ENCODE results near the gene RABGEF1. TPM values are rescaled to one million over a fixed set of nuclear protein-coding genes. Genes with fewer than 3 reads are reported as not detected.

Gene RABGEF1
- total RNA-seq, 4 donors from 2014 or later, result 31.0 to 35.6 (median 34.5) TPM

DNA sequence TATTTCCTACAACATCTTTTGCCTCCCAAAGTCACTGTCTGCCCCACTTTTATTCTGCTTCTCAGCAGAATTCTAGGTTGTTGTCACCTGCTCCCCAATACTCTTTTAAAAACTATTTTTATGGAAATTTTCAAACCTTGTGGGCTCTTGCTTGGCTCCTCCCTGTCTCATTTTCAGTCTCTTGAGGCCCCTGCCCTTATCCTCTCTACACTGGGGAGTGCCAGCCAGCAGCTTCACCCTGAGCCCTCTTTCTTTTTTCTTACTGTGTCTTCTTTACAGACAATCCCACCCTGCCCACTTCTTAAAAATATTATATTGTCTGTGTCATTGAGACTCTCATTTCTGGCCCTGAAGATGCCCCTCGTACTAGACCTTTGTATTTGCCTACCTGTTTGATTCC, 118.8 kb downstream of the RABGEF1 start:
- Histone ChIP-seq H3K36me3 (peaks cover 0 to 80% (median 6%) of the 10 kb centered on the region in 3 donors), H3K9me3 (no peaks in the 10 kb centered on the region), H3K4me1 (no peaks in the 10 kb centered on the region), H3K27ac (no peak overlapping the region), H3K4me3 (no peak overlapping the region), H3K27me3 (no peaks in the 10 kb centered on the region)
- 91 to 92% methylated on average over 1 of the region's 1 CpG for WGBS, 2 donors
- DNase-seq (ENCODE audit: low spot score in 2 of 2), result no peak
- TF ChIP-seq CTCF (IDR thresholded peaks at IDR 0.05) (no peak), POLR2A (IDR thresholded peaks at IDR 0.05) (no peak), EP300 (IDR thresholded peaks at IDR 0.05) (no peak)

GRCh38 chr7:66859794-66860645, 119.5 kb downstream of the RABGEF1 start:
- H3K36me3 ChIP-seq, result peaks cover 0 to 82% (median 6%) of the 10 kb centered on the region in 3 donors
- WGBS, 2 donors, result 86 to 89% methylated on average over 10 of the region's 10 CpGs

DNA sequence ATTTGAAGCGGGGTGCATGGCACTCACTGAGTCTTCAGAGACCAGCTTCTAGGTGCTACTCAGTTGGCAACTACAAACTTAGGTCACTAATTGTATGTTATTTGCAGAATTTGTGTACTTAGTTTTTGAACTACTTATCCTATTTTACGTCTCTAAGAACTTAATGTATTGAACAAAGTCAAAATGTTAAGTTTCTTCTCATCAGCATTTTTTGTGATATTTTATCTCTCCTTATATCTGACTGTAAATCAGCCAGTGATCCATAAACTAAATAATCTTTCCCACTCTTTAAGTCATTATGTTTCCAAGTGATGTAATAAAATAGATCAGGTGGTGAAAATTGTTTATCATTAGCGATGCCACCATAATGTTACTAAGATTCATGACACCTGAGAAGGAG, 120.2 kb downstream of the RABGEF1 start:
- no peak for TF ChIP-seq CTCF (IDR thresholded peaks at IDR 0.05)
- no peak for TF ChIP-seq POLR2A (IDR thresholded peaks at IDR 0.05)
- no peak for TF ChIP-seq EP300 (IDR thresholded peaks at IDR 0.05)
- Histone ChIP-seq H3K4me3 (no peak overlapping the region), H3K4me1 (no peaks in the 10 kb centered on the region), H3K36me3 (peaks cover 0 to 89% (median 6%) of the 10 kb centered on the region in 3 donors), H3K9me3 (no peaks in the 10 kb centered on the region), H3K27ac (no peak overlapping the region), H3K27me3 (no peaks in the 10 kb centered on the region)
- 93 to 96% methylated on average over 3 of the region's 3 CpGs for WGBS, 2 donors
- no peak for DNase-seq (ENCODE audit: low spot score in 2 of 2)

More at GRCh38 chr7:66859794-66860645, 119.5 kb downstream of the RABGEF1 start:
- H3K27me3 ChIP-seq, result no peaks in the 10 kb centered on the region
- no peak overlapping the region for H3K4me3 ChIP-seq
- no peak for TF ChIP-seq EP300 (IDR thresholded peaks at IDR 0.05)
- no peak for TF ChIP-seq CTCF (IDR thresholded peaks at IDR 0.05)
- TF ChIP-seq POLR2A (IDR thresholded peaks at IDR 0.05), result no peak
- H3K9me3 ChIP-seq, result no peaks in the 10 kb centered on the region
- no peak for DNase-seq (ENCODE audit: low spot score in 2 of 2)
- no peaks in the 10 kb centered on the region for H3K4me1 ChIP-seq
- no peak overlapping the region for H3K27ac ChIP-seq

Small RNAs within 50 kb of the gene (small RNA-seq; reads per million reads assigned to genes)
- not detected for gene AC027644.2

Other genes starting within 250 kb of the RABGEF1 start
- 10 to 100 TPM; 15.9 to 28.8 (median 22.1) TPM for gene KCTD7, start 111.9 kb upstream of the RABGEF1 start, total RNA-seq
- gene TMEM248, start 180.5 kb downstream of the RABGEF1 start, total RNA-seq, result 100 to 1,000 TPM in 1 of 4 donors, 10 to 100 TPM in 3; 86.4 to 110 (median 94.9) TPM